Stimulated activated CD8-positive, alpha-beta memory T cell treated with anti-CD3 and anti-CD28 coated beads, Interleukin-7, amount 100 ng/mL, for 24 hours (primary cell): ENCODE measurements around the gene THPO.
A peak's percentile ranks its signal among the peaks of the same experiment; 100 is the strongest.
"Not testable (repeated sequence)": the region's sequence is repeated elsewhere in the genome, so short reads cannot be mapped to it uniquely, and the experiment has no call there.

Experiments
- DNase-seq: peaks from one replicate; pipeline ENCODE4 v3.0.0-alpha.2; 2020; ENCODE audit warnings: low read depth

Gene THPO

DNA sequence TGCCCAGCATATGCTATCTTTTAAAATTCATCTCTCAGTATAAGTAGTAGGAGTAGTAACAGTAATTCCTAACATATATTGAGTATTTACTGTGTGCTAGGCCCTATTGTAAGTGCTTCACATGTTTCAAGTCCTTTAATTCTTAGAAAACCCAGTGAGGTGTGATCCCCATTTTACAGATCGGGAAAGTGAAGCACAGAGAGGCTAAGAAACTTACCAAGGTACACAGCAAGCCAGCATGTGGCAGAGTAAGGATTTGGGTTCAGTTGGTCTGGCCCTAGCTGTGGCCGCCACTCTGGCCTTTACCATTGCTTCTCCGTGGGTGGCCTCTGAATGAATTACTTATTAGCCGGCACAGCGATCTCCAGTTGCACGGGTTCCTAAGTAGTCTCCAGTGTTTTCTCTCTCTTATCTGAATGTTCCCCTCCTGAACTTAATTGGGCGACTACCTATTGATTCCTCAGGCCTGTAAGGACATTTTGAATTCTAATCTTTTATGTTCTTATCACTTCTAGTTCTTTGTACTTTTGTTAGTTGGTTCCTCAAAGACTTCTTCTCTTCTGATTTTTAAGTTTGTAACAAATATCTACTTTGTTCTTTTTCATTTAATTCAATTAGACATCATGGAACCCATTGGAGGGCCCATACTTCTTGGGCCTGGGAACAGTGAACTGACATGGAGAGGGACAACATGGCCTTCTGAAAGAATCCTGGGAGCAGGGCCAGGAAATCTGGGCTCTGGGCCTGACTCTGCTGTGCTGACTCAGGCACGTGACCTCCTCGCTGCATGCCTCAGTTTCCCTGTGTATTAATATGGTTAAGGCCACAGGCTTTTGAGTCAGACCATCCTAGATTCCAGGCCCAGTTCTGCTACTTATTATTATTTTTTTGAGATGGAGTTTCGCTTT lies 28.2 kb downstream of the THPO start:
- DNase-seq, result no peak

DNA sequence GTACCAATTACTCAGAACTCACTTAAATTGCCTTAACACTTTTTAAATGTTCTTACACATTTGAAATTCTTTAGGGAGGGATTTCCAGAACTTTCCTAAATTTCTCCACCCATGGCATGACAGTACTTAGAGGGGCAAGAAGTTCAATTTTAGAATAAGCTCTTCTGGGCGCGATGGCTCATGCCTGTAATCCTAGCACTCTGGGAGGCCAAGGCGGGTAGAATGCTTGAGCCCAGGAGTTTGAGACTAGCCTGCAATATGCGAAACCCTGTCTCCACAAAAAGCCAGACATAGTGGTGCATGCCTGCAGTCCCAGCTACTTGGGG lies 30.0 kb downstream of the THPO start:
- DNase-seq, result no peak

DNA sequence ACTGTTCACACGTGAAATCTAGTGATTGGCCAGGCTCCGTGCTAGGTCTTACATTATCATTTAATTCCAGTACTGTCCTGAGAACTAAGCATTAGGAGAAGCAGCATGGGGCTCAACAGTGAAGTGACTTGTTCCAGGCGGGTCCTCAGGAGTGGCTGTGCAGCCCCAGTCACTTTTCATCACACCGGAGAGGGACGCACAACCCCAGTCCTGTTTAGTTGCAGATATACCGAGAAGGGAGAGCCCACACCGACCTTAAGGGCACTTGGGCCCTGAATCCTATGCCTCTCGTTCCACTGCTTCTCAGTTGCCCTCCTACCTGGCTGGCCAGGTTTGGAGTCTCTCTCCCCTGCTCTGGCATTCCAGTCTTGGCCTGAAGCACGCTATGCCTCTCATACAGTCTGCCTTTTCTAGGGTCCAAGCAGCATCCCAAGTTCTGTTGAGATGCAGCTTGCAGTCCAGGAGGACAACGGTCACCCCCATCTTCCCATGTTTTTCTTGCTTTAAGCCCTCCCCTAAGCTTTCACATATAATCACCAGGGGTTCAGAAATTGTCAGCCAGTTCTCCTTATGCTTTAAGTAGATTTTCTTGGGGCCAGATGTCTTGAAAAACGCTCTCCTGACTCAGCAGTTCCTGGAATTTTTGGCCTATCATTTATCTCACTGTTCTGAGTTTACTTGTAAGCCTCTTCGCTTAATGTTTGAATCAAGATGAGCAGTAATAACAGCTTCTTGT lies 30.5 kb downstream of the THPO start:
- no peak for DNase-seq

DNA sequence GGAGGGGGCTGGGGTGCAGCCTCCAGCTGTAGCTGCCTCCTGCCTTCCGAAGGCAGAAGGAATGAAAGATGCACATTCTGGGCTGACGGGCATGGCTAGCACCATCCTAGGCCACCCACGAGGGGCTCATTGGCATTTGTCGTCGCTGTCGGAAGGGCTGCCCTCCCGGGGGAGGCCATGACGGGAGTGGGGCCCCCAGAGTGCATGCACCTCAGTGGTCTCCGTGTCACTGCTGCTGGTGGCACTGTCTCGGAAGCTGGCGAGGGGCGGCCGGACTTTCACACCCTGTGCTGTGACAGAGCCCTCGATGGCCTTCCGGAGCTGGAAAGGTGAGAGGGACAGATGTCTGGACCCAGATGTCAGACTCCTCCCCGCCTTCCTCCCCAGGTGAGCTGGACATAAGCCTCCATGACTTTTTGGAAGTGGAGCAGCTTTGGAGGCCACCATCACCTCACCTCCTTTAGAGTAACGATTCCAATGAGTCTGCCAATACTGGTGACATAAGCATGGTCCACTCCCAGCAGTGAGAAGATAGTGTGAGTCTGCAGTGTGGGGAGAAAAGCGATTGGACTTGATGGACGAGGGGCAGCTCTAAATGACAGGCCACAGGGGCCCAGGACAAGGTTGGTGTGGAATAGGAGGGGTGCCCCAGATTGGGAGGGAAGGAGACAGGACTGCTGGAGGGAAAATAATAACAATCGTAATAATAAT lies 31.4 kb downstream of the THPO start:
- DNase-seq, result no peak

DNA sequence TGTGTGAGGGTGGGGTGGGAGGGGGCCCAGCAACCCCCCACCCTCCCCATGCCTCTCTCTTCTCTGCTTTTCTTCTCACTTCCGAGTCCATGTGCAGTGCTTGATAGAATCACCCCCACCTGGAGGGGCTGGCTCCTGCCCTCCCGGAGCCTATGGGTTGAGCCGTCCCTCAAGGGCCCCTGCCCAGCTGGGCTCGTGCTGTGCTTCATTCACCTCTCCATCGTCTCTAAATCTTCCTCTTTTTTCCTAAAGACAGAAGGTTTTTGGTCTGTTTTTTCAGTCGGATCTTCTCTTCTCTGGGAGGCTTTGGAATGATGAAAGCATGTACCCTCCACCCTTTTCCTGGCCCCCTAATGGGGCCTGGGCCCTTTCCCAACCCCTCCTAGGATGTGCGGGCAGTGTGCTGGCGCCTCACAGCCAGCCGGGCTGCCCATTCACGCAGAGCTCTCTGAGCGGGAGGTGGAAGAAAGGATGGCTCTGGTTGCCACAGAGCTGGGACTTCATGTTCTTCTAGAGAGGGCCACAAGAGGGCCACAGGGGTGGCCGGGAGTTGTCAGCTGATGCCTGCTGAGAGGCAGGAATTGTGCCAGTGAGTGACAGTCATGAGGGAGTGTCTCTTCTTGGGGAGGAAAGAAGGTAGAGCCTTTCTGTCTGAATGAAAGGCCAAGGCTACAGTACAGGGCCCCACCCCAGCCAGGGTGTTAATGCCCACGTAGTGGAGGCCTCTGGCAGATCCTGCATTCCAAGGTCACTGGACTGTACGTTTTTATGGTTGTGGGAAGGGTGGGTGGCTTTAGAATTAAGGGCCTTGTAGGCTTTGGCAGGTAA lies 32.5 kb downstream of the THPO start:
- no peak for DNase-seq

DNA sequence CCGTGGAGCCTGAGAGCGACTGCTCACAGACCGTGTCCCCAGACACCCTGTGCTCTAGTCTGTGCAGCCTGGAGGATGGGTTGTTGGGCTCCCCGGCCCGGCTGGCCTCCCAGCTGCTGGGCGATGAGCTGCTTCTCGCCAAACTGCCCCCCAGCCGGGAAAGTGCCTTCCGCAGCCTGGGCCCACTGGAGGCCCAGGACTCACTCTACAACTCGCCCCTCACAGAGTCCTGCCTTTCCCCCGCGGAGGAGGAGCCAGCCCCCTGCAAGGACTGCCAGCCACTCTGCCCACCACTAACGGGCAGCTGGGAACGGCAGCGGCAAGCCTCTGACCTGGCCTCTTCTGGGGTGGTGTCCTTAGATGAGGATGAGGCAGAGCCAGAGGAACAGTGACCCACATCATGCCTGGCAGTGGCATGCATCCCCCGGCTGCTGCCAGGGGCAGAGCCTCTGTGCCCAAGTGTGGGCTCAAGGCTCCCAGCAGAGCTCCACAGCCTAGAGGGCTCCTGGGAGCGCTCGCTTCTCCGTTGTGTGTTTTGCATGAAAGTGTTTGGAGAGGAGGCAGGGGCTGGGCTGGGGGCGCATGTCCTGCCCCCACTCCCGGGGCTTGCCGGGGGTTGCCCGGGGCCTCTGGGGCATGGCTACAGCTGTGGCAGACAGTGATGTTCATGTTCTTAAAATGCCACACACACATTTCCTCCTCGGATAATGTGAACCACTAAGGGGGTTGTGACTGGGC lies 33.3 kb downstream of the THPO start:
- no peak for DNase-seq

DNA sequence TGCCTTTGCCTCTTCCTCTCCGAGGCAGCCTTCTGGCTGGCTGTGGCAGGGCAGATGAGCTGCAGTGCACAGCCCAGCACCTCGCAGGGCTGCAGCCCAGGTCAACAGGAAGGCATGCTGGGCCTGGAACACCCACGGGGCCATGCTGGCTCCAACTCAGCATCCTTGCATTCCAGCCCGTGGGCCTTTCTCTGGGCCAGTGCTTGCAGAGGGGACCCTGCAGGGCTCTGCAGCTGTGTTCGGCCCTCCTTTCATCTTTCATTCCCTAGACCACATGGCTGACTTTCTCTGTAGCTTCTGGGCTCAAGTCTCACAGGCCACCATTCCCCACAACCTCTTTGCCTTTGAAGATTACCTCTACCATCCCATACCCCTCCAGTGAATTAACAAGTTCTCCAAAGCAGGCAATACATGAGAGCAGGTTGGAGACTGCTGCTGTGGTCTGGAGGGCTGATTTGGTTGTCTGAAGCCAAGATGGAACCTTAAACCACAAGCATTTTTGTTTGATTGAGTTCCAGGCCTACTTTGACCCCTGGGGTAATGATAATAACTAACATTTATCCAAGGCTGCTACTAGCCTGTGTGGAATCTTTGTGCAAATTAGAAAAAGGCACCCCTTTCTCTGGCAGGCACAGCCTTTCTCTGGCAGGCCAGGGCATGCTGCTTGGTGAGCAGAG lies 34.7 kb downstream of the THPO start:
- DNase-seq, result no peak

DNA sequence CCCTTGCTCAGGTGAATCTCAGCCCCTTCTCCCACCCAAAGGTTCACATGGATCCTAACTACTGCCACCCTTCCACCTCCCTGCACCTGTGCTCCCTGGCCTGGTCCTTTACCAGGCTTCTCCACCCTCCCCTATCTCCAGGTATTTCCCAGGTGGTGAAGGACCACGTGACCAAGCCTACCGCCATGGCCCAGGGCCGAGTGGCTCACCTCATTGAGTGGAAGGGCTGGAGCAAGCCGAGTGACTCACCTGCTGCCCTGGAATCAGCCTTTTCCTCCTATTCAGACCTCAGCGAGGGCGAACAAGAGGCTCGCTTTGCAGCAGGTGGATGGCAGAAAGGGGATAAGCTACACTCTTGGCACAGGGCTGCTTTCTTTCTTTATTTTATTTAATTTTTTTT lies 36.1 kb downstream of the THPO start:
- DNase-seq, result no peak

DNA sequence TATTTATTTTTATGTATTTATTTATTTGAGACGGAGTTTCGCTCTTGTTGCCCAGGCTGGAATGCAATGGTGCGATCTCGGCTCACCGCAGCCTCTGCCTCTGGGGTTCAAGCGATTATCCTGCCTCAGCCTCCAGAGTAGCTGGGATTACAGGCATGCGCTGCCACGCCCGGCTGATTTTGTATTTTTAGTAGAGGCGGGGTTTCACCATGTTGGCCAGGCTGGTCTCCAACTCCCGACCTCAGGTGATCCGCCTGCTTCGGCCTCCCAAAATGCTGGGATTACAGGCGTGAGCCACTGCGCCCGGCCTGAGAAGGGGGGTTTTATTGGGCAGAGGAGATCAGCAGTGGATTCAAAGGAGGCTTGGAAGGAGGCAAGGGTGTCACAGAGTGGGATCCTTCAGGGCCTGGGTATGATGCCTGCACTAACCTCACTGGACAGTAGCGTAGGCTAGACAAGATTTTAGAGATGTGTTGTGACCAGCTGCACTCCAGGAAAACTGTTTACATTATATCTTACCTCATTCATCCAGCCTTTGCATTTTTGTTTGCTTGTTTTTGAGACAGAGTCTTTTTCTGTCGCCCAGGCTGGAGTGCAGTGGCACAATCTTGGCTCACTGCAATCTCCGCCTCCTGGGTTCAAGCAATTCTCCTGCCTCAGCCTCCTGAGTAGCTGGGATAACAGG lies 38.4 kb downstream of the THPO start:
- not testable (repeated sequence) for DNase-seq

DNA sequence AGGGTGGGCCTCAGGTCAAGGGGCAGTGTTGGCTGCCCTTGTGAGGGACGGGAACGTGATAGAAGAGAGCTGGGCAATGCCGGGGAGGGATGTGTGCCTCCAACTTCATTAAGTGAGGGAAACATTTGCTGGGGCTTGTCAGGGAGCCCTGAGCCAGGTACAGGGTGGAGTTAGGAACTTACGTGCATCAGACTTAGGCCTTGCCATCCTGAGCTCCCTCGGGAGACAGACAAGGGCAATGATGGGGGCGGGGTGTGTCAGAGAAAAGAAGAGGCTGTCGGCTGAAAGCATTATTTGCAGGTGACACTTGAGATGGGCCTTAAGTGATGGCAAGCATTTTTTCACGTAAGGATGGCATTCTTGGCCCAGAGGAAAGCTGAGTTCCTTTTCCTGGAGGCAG lies 39.0 kb downstream of the THPO start:
- DNase-seq, result no peak

DNA sequence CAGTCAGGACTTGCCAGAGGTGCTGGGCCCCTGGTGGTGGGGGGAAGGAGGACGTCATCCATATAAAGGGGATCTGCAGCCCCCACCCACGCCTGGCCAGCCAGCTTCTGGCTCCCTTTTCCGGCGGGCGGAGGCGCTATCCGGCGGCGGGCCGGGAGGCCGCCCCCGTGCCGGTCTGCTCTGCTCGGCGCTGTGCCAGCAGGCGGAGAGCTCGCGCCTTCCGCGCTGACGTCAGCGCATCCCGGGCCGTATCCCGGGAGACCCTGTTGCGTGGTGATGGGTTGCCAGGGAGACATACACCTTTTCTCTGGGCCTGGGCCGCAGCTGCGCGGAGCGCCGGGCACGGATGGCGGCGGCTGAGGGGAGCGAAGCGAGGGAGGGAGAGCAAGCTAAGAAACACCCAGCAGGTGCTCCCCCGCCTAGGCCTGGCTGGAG lies 39.5 kb downstream of the THPO start:
- no peak for DNase-seq

DNA sequence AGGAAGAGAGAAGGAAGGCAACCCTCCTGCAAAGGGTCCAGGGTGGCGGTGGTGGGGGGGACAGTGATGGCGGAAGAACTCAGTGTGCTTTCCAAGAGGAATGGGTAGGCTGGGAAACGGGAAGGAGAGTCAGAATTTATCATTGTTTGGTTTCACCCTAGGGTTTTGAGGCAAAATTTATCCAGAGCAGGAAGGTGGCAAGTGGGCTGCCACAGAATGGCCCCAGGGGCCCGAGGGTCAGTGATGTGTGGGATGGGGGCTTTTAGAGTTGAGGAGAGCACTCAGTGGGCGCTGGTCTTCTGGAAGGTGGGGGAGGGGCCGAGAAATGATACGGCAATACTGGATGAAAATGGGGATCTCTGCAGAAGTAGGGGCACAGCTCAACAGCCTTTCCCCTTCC lies 40.0 kb downstream of the THPO start:
- no peak for DNase-seq

DNA sequence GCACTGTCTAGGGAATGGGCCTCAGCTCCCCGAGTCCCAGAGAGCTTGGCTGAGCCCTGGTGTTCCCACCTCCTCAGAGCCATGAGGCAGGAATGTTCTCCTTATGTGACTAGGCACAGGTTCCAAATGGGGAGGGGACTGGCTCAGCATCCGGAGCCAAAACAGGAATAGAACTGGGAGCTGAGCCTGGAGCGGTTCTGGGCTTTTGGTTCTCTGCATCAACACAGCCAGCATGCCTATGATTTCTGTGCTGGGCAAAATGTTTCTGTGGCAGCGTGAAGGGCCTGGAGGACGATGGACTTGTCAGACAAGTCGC lies 40.6 kb downstream of the THPO start, which contains the start of gene FAM131A:
Gene FAM131A, plus strand, starts transcription at position 202 of the 316 bp plus-strand sequence. Its CDS starts 31 bp downstream, at position 233.
- no peak for DNase-seq

DNA sequence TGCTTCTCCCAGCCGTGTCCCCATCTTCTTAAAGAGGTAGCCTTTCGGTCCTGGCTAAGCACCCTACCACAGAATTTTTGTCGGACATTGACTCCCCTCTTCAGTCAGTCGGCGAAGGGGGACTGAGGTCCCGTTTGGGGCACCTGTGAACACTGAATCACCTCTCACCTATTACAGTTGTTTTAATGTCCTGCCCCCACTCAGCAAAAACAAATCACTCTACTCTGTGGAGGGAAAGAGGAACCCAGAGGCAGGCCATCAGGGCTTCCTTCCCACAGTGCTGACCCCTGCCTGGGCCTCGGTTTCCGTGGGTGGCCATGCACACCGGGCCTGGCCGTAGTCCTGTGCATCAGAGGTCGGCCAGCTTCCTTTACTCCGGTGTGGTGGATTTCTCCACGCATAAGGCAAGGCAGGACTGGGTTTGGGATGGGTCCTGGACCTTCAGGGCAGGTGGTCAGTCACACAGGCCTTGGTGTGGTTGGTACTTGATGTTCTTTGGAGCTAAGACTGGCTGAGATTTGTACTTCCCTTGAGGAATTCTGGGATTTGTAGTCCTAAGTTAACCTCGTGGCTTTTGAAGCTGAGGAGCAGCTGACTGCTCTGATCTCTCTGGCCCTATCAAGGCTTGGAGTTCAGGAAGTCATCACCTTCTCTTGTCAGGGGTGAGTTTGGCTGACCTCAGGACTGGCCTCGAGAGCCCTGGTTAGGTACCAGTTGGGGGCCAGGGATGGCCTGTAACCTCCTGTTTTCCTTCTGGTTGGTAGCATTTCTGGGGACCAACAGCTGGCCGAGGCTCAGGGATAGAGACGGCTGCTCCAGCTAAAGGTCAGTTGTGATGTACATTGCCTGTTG lies 41.2 kb downstream of the THPO start:
- DNase-seq, result no peak

DNA sequence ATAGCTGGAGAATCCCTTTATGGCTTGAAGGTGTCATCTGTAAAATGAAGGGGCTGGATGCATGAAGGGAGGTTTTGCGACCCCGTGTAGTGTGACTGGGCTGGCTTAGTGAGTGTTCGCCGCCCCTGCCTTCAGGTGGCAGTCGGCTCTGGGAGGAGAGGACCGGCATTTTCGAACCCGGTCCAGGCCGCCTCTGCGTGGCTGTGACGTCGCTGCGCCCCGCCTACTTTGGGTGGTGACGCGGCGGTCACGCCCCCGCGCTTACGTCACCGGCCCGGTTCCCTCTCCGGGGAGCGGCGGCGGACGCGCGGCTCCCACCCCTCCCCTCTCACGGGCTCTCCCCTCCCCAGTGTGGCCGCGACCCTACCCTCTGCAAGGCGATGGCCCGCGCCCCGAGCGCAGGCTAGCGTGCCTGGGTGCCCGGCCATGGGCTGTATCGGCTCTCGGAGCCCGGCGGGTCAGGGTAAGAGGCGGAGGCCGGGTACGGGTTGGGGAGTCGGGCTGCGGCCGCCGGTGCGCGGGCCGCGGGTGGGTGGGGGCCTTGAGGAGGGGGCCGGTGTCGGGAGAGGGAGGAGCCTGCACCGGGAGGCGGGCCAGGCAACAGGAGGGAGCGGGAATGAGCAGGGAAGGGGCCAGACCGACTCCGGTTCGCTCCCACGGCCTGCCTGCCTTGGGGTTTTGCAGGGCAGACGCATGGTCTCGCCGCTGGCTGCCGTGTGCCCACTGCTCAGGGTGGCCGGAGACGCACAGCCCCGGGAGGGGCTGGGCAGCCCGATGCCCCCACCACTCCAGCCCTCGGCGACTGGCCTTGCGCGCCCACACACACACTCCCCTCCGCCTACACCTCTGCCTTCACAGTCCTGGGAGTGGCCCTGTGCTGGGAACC lies 42.1 kb downstream of the THPO start:
- peak; percentile 76 for DNase-seq

DNA sequence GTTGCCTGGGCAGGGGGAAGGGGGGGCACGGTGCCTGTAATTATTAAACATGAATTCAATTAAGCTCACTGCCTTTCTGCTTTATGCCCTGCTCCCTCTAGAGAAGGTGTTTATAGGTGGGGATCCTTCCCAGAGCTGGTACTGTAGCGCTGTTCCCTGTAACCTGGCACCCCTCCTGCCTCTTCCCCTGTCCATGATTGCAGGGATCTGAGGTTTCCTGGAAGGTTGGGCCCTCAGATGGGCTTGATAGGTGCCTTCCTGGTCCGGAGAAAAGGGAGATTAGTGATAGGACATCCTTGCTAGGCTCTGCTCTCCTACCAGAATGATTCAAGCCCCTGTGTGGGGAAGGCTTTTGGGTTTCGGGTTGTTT lies 42.7 kb downstream of the THPO start:
- no peak for DNase-seq

DNA sequence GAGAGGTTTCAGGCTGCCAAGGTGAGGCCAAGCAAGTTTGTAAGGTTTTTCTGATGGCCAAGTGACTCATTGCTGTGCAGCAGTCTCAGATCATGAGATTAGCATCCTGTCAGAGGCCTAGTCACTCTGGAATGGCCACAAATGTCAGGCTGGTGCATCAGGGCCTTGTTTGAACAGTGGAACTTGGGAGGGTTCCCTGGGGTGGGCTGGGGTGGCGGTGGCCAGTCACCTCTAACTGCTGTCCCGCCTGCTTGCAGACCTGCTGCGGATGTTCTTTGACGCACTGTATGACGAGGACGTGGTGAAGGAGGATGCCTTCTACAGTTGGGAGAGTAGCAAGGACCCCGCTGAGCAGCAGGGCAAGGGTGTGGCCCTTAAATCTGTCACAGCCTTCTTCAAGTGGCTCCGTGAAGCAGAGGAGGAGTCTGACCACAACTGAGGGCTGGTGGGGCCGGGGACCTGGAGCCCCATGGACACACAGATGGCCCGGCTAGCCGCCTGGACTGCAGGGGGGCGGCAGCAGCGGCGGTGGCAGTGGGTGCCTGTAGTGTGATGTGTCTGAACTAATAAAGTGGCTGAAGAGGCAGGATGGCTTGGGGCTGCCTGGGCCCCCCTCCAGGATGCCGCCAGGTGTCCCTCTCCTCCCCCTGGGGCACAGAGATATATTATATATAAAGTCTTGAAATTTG lies 43.4 kb downstream of the THPO start:
- DNase-seq, result no peak

DNA sequence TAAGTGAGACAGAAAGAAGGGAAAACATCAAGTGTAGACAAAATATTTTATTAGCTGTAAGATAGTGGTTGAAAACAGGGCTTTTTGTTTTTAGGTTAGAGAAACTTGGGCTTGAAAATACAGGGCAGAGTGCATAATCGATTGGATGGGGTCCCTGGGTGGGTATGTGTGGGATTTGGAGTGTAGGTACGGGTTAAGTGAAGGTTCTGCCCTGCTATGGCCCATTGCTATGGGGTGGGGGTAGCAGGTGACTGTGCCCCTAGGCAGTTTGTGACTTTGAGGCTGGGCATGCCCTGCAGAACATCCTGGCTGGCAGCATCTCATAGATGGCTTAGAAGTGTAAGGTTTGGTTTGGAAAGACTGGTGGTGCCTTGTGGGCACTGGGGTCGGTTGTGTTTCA lies 44.3 kb downstream of the THPO start:
- DNase-seq, result no peak
